GM13976 (cell line): ENCODE data around the gene MSI2.

Experiments used
- DNase-seq: peaks from one replicate; pipeline ENCODE4 v3.0.0; 2012; ENCODE audit warnings: low spot score
- CTCF ChIP-seq: IDR thresholded peaks from 2 replicates; pipeline ENCODE4 v1.5.1; 2012; ENCODE audit warnings: borderline replicate concordance, mild to moderate bottlenecking; ENCODE audit not compliant: insufficient read depth; ENCODE audit errors: extremely low read depth, missing control alignments, control extremely low read depth
- in situ Hi-C: fragments of 300-500 bp; cut with MboI; formaldehyde crosslinking; loops from one replicate; pipeline ENCODE4 v1.12.0; 2022; ENCODE audit warnings: low sequenced_read_pairs, mixed read lengths, inconsistent platforms; ENCODE audit not compliant: unreplicated experiment

MSI2 gene

GRCh38 chr17:57536289-57536688 is 280.0 kb downstream of the MSI2 start:
- DNase-seq, result no peak
- in situ Hi-C loops, result no loop called here
- no peak for TF ChIP-seq CTCF

GRCh38 chr17:57536789-57537523 is 280.6 kb downstream of the MSI2 start:
- TF ChIP-seq CTCF, result no peak
- DNase-seq, result no peak
- in situ Hi-C loops, result no loop called here

- in situ Hi-C loops, result no loop called here
Observed at GRCh38 chr17:57537524-57538410, 281.4 kb downstream of the MSI2 start.

GRCh38 chr17:57538736-57539456 is 282.6 kb downstream of the MSI2 start:
- no peak for DNase-seq
- in situ Hi-C loops, result no loop called here
- TF ChIP-seq CTCF, result no peak

More at GRCh38 chr17:57537524-57538410, 281.4 kb downstream of the MSI2 start:
- no peak for TF ChIP-seq CTCF
- DNase-seq, result no peak

- TF ChIP-seq CTCF, result no peak
- DNase-seq, result no peak
- in situ Hi-C loops, result no loop called here
Observed at GRCh38 chr17:57539529-57540301, 283.4 kb downstream of the MSI2 start.
